Measurements from ENCODE around the gene PANK1. TPM values are rescaled to one million over a fixed set of nuclear protein-coding genes. Genes with fewer than 3 reads are reported as not detected.

The PANK1 gene
- total RNA-seq, 1 donor from 2014 or later: 1.8 TPM

GRCh38 chr10:89615112-89615511, 29.9 kb downstream of the PANK1 start:
- H3K4me3 Mint-ChIP-seq: no peak overlapping the region
- no peak for ATAC-seq (ENCODE audit: low read depth)
- POLR2A ChIA-PET: no interaction called here
- intact Hi-C loops (cut with micrococcal nuclease): no loop called here
- peaks cover 5% of the 10 kb centered on the region for H3K36me3 Mint-ChIP-seq (ENCODE audit: low read depth)
- peaks cover 7% of the 10 kb centered on the region for H3K9me3 Mint-ChIP-seq
- no peak overlapping the region for H3K27ac Mint-ChIP-seq
- no peak for TF ChIP-seq CTCF (IDR thresholded peaks at IDR 0.05)
- no peak for DNase-seq
- H3K4me1 Mint-ChIP-seq: no peaks in the 10 kb centered on the region
- H3K27me3 Mint-ChIP-seq: no peaks in the 10 kb centered on the region
- CTCF ChIA-PET: no interaction called here

DNA sequence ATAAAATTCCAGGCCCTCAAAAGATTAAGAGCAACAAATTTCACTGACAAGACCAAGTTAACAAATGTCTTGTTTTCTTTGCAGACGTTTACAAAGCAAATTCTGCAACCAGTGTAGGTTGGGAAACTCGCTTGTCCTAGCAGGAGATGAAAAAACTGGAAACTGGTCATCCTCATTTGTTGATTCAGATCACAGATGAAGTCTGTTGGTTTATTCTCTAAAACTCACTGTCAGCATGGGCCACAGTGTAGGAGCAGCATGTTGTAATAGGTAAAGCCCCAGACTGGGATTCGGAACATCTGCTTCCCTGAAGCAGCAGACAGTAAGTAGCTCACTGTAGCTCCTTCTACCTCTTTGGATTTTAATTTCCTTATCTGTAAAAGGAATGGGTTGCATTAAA, 31.5 kb downstream of the PANK1 start:
- Mint-ChIP-seq H3K4me3 (no peak overlapping the region), H3K4me1 (no peaks in the 10 kb centered on the region), H3K36me3 (ENCODE audit: low read depth) (peaks cover 5% of the 10 kb centered on the region), H3K9me3 (peaks cover 1% of the 10 kb centered on the region), H3K27me3 (no peaks in the 10 kb centered on the region), H3K27ac (no peak overlapping the region)
- CTCF ChIA-PET: no interaction called here
- no peak for TF ChIP-seq CTCF (IDR thresholded peaks at IDR 0.05)
- DNase-seq: no peak
- intact Hi-C loops (cut with micrococcal nuclease): no loop called here
- POLR2A ChIA-PET: no interaction called here
- no peak for ATAC-seq (ENCODE audit: low read depth)

GRCh38 chr10:89611282-89611681, 33.8 kb downstream of the PANK1 start:
- POLR2A ChIA-PET: no interaction called here
- H3K4me1 Mint-ChIP-seq: no peaks in the 10 kb centered on the region
- H3K36me3 Mint-ChIP-seq (ENCODE audit: low read depth): peaks cover 5% of the 10 kb centered on the region
- ATAC-seq (ENCODE audit: low read depth) (no peak), DNase-seq (no peak)
- CTCF ChIA-PET: no interaction called here
- intact Hi-C loops (cut with micrococcal nuclease): no loop called here
- TF ChIP-seq CTCF (IDR thresholded peaks at IDR 0.05): no peak
- H3K4me3 Mint-ChIP-seq: no peak overlapping the region
- H3K27ac Mint-ChIP-seq: no peak overlapping the region
- no peaks in the 10 kb centered on the region for H3K27me3 Mint-ChIP-seq
- no peaks in the 10 kb centered on the region for H3K9me3 Mint-ChIP-seq

GRCh38 chr10:89609833-89610346, 35.2 kb downstream of the PANK1 start:
- ChIA-PET POLR2A (no interaction called here), CTCF (no interaction called here)
- peaks cover 5% of the 10 kb centered on the region for H3K36me3 Mint-ChIP-seq (ENCODE audit: low read depth)
- no peaks in the 10 kb centered on the region for H3K9me3 Mint-ChIP-seq
- no peak overlapping the region for H3K27ac Mint-ChIP-seq
- ATAC-seq (ENCODE audit: low read depth) (no peak), DNase-seq (no peak)
- no peaks in the 10 kb centered on the region for H3K27me3 Mint-ChIP-seq
- TF ChIP-seq CTCF (IDR thresholded peaks at IDR 0.05): no peak
- intact Hi-C loops (cut with micrococcal nuclease): no loop called here
- H3K4me1 Mint-ChIP-seq: no peaks in the 10 kb centered on the region
- no peak overlapping the region for H3K4me3 Mint-ChIP-seq

- Mint-ChIP-seq H3K4me3 (no peak overlapping the region), H3K27ac (no peak overlapping the region), H3K36me3 (ENCODE audit: low read depth) (no peaks in the 10 kb centered on the region), H3K4me1 (peaks cover 3% of the 10 kb centered on the region), H3K9me3 (no peaks in the 10 kb centered on the region), H3K27me3 (no peaks in the 10 kb centered on the region)
- CTCF ChIA-PET: no interaction called here
- POLR2A ChIA-PET: no interaction called here
- ATAC-seq (ENCODE audit: low read depth): no peak
- DNase-seq: no peak
- no peak for TF ChIP-seq CTCF (IDR thresholded peaks at IDR 0.05)
- intact Hi-C loops (cut with micrococcal nuclease): no loop called here
Observed at GRCh38 chr10:89604200-89604599, 40.8 kb downstream of the PANK1 start.
